GM12878 (cell line): Measurements from ENCODE around the gene FBXO38. TPM values are rescaled to one million over a fixed set of nuclear protein-coding genes. Genes with fewer than 3 reads are reported as not detected.

Source experiments
- ATAC-seq: fragments of 200-7000 bp; cut with Tn5 transposase; 3 replicates; pipeline ENCODE4 v1.9.1; 2020; ENCODE audit warnings: mild to moderate bottlenecking, moderate library complexity
- BruUV-seq: library from RNA; stranded (reverse); fragments of 400-500 nt; replicated peaks from 2 replicates; lab custom pipeline; 2021; lab: Mats Ljungman, UMichigan
- CTCF ChIA-PET: fragments of 300-600 bp; sonication (Branson Sonifier 250); formaldehyde crosslinking; extraction: SDS; loops from one replicate; lab custom pipeline; 2021; ENCODE audit warnings: inconsistent platforms; lab: Yijun Ruan, JAX
- POLR2A ChIA-PET: fragments of 350-600 bp; formaldehyde crosslinking; extraction: SDS; loops from one replicate; lab custom pipeline; 2021; ENCODE audit warnings: inconsistent platforms; lab: Charles Lee
- RAD21 ChIA-PET: fragments of 300-600 bp; sonication (Branson Sonifier 250); formaldehyde crosslinking; loops from one replicate; lab custom pipeline; 2023; ENCODE audit warnings: antibody characterized with exemption; ENCODE audit not compliant: unreplicated experiment; lab: Charles Lee
- SMC1A ChIA-PET: fragments of 300-600 bp; sonication (Branson Sonifier 250); formaldehyde crosslinking; loops from one replicate; lab custom pipeline; 2023; ENCODE audit not compliant: unreplicated experiment, uncharacterized antibody; lab: Charles Lee
- DNase-seq: peaks from one replicate; pipeline ENCODE4 v3.0.0-alpha.2; 2011; ENCODE audit warnings: low read depth, low spot score
- FAIRE-seq: peaks from 3 replicates; lab custom pipeline; 2011; peaks lifted over from hg19 to GRCh38; lab: Jason Lieb, UNC
- H2AFZ ChIP-seq: 2 replicates; pipeline ENCODE4 v1.6.0; 2011; ENCODE audit warnings: low read depth, low read length, control low read depth; ENCODE audit not compliant: control insufficient read depth
- H3K27ac ChIP-seq: 2 replicates; pipeline ENCODE4 v1.5.1; 2011; ENCODE audit warnings: control low read depth; ENCODE audit not compliant: control insufficient read depth, insufficient read depth
- H3K27me3 ChIP-seq, 2 experiments: replicated peaks in 1 of 2; 2 replicates each; pipeline versions ENCODE4 v1.6.0 to v1.6.1; 2011; ENCODE audit warnings: low read length in 1 of 2; ENCODE audit not compliant: control insufficient read depth in 2 of 2, insufficient read depth in 2 of 2
- H3K36me3 ChIP-seq, 2 experiments: 2 replicates each; pipeline ENCODE4 v1.5.1; 2011; ENCODE audit warnings: low read length in 1 of 2; ENCODE audit not compliant: control insufficient read depth in 2 of 2, insufficient read depth in 2 of 2
- H3K4me1 ChIP-seq: 2 replicates; pipeline ENCODE4 v1.6.1; 2011; ENCODE audit warnings: mild to moderate bottlenecking, low read length, moderate library complexity, mixed read lengths; ENCODE audit not compliant: control insufficient read depth, insufficient read depth
- H3K4me2 ChIP-seq: 2 replicates; pipeline ENCODE4 v1.6.0; 2011; ENCODE audit warnings: control low read depth; ENCODE audit not compliant: control insufficient read depth, insufficient read depth
- H3K4me3 ChIP-seq: fragments of 200-600 bp; sonication (generic); 2 replicates; pipeline ENCODE4 v1.5.1; 2016
- H3K79me2 ChIP-seq: 2 replicates; pipeline ENCODE4 v1.6.0; 2011; ENCODE audit warnings: low read length; ENCODE audit not compliant: control insufficient read depth, insufficient read depth
- H3K9ac ChIP-seq: 2 replicates; pipeline ENCODE4 v1.8.0; 2011; ENCODE audit warnings: low read length, control low read depth, mixed read lengths; ENCODE audit not compliant: control insufficient read depth, insufficient read depth
- H3K9me3 ChIP-seq: replicated peaks from 3 replicates; pipeline ENCODE4 v1.5.1; 2011; ENCODE audit warnings: mild to moderate bottlenecking, low read length; ENCODE audit not compliant: control insufficient read depth, insufficient read depth
- H4K20me1 ChIP-seq: 2 replicates; pipeline ENCODE4 v1.6.0; 2011; ENCODE audit not compliant: control insufficient read depth, insufficient read depth
- CREB1 ChIP-seq: IDR thresholded peaks from 2 replicates; pipeline ENCODE4 v1.6.1; 2012; ENCODE audit warnings: low read depth, mild to moderate bottlenecking, inconsistent platforms
- FOXM1 ChIP-seq: IDR thresholded peaks from 2 replicates; pipeline ENCODE4 v1.6.1; 2012; ENCODE audit warnings: low read depth, mild to moderate bottlenecking, inconsistent platforms, low read length, moderate library complexity
- HDAC2 ChIP-seq: fragments of 200-600 bp; sonication (generic); IDR thresholded peaks from 2 replicates; pipeline ENCODE4 v1.6.1; 2017
- SMARCA5 ChIP-seq: fragments of 450-650 bp; IDR thresholded peaks from 2 replicates; pipeline ENCODE4 v1.6.1; 2017; ENCODE audit warnings: mild to moderate bottlenecking
- STAT1 ChIP-seq: fragments of 450-650 bp; conservative IDR thresholded peaks from 2 replicates; pipeline ENCODE4 v1.6.1; 2014; ENCODE audit warnings: antibody characterized with exemption, mild to moderate bottlenecking
- SUZ12 ChIP-seq: fragments of 200-600 bp; sonication (generic); IDR thresholded peaks from one replicate; pipeline ENCODE4 v1.6.1; 2018; ENCODE audit warnings: antibody characterized with exemption, mild to moderate bottlenecking; ENCODE audit not compliant: unreplicated experiment
- ZBED1 ChIP-seq: IDR thresholded peaks from 2 replicates; pipeline ENCODE4 v1.6.1; 2016; ENCODE audit warnings: borderline replicate concordance
- WGBS: methylation state at CpG from one replicate; pipeline ENCODE4 v1.1.6; 2016; ENCODE audit warnings: low lambda C conversion rate; ENCODE audit not compliant: insufficient replicate concordance, insufficient coverage; ENCODE audit errors: missing lambda C conversion rate; 5-methylcytosine and 5-hydroxymethylcytosine counted together
- in situ Hi-C: fragments of 300-500 bp; cut with MboI; formaldehyde crosslinking; loops from 9 replicates; pipeline ENCODE4 v1.14.3; 2018; ENCODE audit warnings: mixed read lengths
- intact Hi-C: fragments of 100-400 bp; cut with micrococcal nuclease; formaldehyde crosslinking; loops from one replicate; pipeline ENCODE4 v1.14.2; 2022; ENCODE audit not compliant: unreplicated experiment
- polyA plus RNA-seq, 11 experiments: library from polyadenylated mRNA; depleted of rRNA in 4 of 11; unstranded in 6 of 11; stranded (reverse) in 5 of 11; fragments of >200 nt; fragmentation: Nextera tagmentation in 4 of 11; fragmentation: Illumina TruSeq in 1 of 11; extraction: Ambion mirVana in 4 of 11; extraction: Trizol in 1 of 11; gene quantifications; 1 replicate in 1 of 11; 2 replicates in 10 of 11; pipeline versions ENCODE4 v1.2.1 to v1.2.3, GENCODE V29; 2011 to 2016; ENCODE audit warnings: inconsistent platforms in 2 of 11, missing spikeins in 2 of 11, low read depth in 1 of 11
- total RNA-seq, 4 experiments: library from RNA; depleted of rRNA in 3 of 4; stranded (reverse); fragments of >200 nt in 3 of 4; fragmentation: Illumina TruSeq in 1 of 4; extraction: Trizol in 1 of 4; gene quantifications; 2 replicates each; pipeline versions ENCODE4 v1.2.1 to v1.2.3, GENCODE V29; 2013 to 2021
- TF ChIP-seq, protein P1 (sequence below): fragments of 450-650 bp; IDR thresholded peaks from 2 replicates; pipeline ENCODE4 v1.6.1; 2017; ENCODE audit warnings: mild to moderate bottlenecking, moderate library complexity
- TF ChIP-seq, protein P2 (sequence below): IDR thresholded peaks from 2 replicates; pipeline ENCODE4 v1.6.1; 2011; ENCODE audit warnings: borderline replicate concordance, low read depth, mild to moderate bottlenecking, moderate library complexity, low read length; ENCODE audit not compliant: insufficient read depth, poor library complexity, severe bottlenecking
- TF ChIP-seq, protein P3 (sequence below): fragments of 450-650 bp; IDR thresholded peaks from 2 replicates; pipeline ENCODE4 v1.6.1; 2016; ENCODE audit warnings: mild to moderate bottlenecking
- TF ChIP-seq, protein P4 (sequence below): IDR thresholded peaks from 2 replicates; pipeline ENCODE4 v1.6.1; 2012; ENCODE audit warnings: low read depth, low read length, improper control_type of control experiment

Gene FBXO38
- total and polyA plus RNA-seq, 10 of the 15 experiments (the other 5 are each of a cell fraction or from before 2014, with no cell fraction given): 9.1 to 44.6 (median 28.3) TPM

DNA sequence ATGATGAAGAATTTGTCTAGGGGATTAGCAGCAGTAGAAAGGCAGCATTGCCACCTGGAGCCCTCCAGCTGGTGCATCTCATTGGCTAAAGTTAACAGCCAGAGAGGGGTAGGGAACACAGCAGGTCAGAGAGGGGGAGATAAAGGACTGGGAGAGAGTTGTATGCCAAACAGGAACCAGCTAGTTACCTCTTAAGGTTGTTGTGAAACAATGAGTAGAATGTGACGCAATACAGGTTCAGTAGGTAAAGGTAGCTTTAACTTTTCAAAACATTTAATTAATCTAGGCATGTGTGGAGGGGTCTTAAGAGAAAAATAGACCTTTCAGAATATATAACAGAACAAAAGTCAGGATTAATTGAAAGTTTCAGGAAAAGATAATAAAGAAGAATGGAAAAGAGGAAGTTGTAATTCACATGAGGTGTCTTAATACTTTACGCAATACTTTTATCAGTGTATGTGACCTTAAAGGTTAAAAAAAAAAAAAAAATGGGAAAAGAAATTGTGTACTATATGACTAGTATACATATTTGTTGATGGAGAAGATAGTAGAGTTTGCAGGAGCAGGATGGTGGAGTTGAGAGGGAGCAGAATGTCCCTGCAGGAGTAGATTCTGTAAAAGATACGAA, 14.3 kb downstream of the FBXO38 start (continued):
- TF ChIP-seq, protein P1, sequence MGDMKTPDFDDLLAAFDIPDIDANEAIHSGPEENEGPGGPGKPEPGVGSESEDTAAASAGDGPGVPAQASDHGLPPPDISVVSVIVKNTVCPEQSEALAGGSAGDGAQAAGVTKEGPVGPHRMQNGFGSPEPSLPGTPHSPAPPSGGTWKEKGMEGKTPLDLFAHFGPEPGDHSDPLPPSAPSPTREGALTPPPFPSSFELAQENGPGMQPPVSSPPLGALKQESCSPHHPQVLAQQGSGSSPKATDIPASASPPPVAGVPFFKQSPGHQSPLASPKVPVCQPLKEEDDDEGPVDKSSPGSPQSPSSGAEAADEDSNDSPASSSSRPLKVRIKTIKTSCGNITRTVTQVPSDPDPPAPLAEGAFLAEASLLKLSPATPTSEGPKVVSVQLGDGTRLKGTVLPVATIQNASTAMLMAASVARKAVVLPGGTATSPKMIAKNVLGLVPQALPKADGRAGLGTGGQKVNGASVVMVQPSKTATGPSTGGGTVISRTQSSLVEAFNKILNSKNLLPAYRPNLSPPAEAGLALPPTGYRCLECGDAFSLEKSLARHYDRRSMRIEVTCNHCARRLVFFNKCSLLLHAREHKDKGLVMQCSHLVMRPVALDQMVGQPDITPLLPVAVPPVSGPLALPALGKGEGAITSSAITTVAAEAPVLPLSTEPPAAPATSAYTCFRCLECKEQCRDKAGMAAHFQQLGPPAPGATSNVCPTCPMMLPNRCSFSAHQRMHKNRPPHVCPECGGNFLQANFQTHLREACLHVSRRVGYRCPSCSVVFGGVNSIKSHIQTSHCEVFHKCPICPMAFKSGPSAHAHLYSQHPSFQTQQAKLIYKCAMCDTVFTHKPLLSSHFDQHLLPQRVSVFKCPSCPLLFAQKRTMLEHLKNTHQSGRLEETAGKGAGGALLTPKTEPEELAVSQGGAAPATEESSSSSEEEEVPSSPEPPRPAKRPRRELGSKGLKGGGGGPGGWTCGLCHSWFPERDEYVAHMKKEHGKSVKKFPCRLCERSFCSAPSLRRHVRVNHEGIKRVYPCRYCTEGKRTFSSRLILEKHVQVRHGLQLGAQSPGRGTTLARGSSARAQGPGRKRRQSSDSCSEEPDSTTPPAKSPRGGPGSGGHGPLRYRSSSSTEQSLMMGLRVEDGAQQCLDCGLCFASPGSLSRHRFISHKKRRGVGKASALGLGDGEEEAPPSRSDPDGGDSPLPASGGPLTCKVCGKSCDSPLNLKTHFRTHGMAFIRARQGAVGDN: no peak

DNA sequence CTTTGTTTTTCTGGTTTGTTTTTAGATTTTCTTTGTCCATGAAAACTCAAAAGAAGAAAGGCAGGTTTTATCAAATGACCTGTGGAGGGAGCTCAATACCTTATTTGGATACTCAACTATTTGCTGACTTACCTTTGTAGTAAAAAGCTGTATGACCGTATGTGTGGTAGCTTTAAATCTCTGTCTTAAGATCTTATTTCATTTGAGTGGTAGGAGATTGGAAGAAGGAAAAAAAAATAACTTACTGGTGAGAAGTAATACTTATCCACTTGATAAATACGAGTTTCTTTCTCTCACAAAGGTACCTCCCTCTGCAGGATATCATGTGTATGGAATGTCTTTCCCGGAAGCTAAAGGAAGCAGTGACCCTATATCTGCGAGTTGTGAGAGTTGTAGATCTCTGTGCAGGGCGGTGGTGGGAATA, 15.0 kb downstream of the FBXO38 start:
- in situ Hi-C loops: no loop called here
- H3K4me2 ChIP-seq: no peak overlapping the region
- SMC1A ChIA-PET: interaction anchor here (1.0 kb wide), 1 partner anchor 14 kb away, joined by 4 read pairs; no protein-coding TSS in a partner anchor
- TF ChIP-seq STAT1 (no peak), HDAC2 (no peak), SUZ12 (no peak), FOXM1 (no peak), CREB1 (no peak), SMARCA5 (no peak), ZBED1 (no peak)
- TF ChIP-seq, protein P2, sequence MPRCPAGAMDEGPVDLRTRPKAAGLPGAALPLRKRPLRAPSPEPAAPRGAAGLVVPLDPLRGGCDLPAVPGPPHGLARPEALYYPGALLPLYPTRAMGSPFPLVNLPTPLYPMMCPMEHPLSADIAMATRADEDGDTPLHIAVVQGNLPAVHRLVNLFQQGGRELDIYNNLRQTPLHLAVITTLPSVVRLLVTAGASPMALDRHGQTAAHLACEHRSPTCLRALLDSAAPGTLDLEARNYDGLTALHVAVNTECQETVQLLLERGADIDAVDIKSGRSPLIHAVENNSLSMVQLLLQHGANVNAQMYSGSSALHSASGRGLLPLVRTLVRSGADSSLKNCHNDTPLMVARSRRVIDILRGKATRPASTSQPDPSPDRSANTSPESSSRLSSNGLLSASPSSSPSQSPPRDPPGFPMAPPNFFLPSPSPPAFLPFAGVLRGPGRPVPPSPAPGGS: no peak
- TF ChIP-seq, protein P3, sequence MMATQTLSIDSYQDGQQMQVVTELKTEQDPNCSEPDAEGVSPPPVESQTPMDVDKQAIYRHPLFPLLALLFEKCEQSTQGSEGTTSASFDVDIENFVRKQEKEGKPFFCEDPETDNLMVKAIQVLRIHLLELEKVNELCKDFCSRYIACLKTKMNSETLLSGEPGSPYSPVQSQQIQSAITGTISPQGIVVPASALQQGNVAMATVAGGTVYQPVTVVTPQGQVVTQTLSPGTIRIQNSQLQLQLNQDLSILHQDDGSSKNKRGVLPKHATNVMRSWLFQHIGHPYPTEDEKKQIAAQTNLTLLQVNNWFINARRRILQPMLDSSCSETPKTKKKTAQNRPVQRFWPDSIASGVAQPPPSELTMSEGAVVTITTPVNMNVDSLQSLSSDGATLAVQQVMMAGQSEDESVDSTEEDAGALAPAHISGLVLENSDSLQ: no peak
- TF ChIP-seq, protein P4, sequence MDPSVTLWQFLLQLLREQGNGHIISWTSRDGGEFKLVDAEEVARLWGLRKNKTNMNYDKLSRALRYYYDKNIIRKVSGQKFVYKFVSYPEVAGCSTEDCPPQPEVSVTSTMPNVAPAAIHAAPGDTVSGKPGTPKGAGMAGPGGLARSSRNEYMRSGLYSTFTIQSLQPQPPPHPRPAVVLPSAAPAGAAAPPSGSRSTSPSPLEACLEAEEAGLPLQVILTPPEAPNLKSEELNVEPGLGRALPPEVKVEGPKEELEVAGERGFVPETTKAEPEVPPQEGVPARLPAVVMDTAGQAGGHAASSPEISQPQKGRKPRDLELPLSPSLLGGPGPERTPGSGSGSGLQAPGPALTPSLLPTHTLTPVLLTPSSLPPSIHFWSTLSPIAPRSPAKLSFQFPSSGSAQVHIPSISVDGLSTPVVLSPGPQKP: no peak

More for the DNA sequence above, 15.0 kb downstream of the FBXO38 start:
- DNase-seq (no peak), FAIRE-seq (no peak), ATAC-seq (no peak)
- peaks cover 7% of the 10 kb centered on the region for H3K4me1 ChIP-seq
- ChIA-PET RAD21 (no interaction called here), POLR2A (interaction anchor here (1.2 kb wide), 1 partner anchor 10 kb away, joined by 3 read pairs; no protein-coding TSS in a partner anchor), CTCF (interaction anchor here (0.8 to 1.2 kb wide), 2 partner anchors 13 to 332 kb away, joined by 3 read pairs; no protein-coding TSS in a partner anchor)
- no peak overlapping the region for H3K27ac ChIP-seq
- no TSS peak for BruUV-seq
- no peak overlapping the region for H3K4me3 ChIP-seq
- no peak overlapping the region for H2AFZ ChIP-seq
- H3K9me3 ChIP-seq: no peaks in the 10 kb centered on the region
- intact Hi-C loops: no loop called here
- 87% methylated on average over 5 of the region's 5 CpGs for WGBS
- H3K27me3 ChIP-seq: no peaks in the 10 kb centered on the region
- peaks cover 0 to 22% of the 10 kb centered on the region in 2 experiments; a peak in 2 of 4 replicates for H3K36me3 ChIP-seq
- H4K20me1 ChIP-seq: no peaks in the 10 kb centered on the region
- no peak overlapping the region for H3K9ac ChIP-seq
- H3K79me2 ChIP-seq: no peaks in the 10 kb centered on the region; the same call in 1 of the 2 replicates
